AG20443 (cell line): Measurements from ENCODE around the gene PCDHB6.
"Not testable (repeated sequence)": the region's sequence is repeated elsewhere in the genome, so short reads cannot be mapped to it uniquely, and the experiment has no call there.

Experiments
- DNase-seq: peaks from one replicate; pipeline ENCODE4 v3.0.0; 2012; ENCODE audit warnings: low spot score, mixed read lengths

Gene PCDHB6

GRCh38 chr5:141172381-141173204, 22.7 kb downstream of the PCDHB6 start, which contains the start of gene PCDHB7:
Gene PCDHB7, plus strand, starts transcription at chr5:141172644. Its CDS starts 192 bp downstream, at chr5:141172836.
- DNase-seq: peak; percentile 49

GRCh38 chr5:141174291-141175104, 24.6 kb downstream of the PCDHB6 start:
- not testable (repeated sequence) for DNase-seq

GRCh38 chr5:141175933-141176332, 26.1 kb downstream of the PCDHB6 start:
- DNase-seq: no peak

GRCh38 chr5:141177577-141178191, 27.8 kb downstream of the PCDHB6 start, which contains the start of gene PCDHB8:
Gene PCDHB8, plus strand, starts transcription at chr5:141177790. Its CDS starts 245 bp downstream, at chr5:141178035.
- peak; percentile 53 for DNase-seq

GRCh38 chr5:141179371-141179770, 29.5 kb downstream of the PCDHB6 start:
- not testable (repeated sequence) for DNase-seq

GRCh38 chr5:141179876-141180275, 30.0 kb downstream of the PCDHB6 start:
- DNase-seq: not testable (repeated sequence)

GRCh38 chr5:141180313-141180712, 30.5 kb downstream of the PCDHB6 start:
- DNase-seq: no peak

GRCh38 chr5:141182248-141182647, 32.4 kb downstream of the PCDHB6 start, which contains the start of gene PCDHB16:
Gene PCDHB16, plus strand, starts transcription at chr5:141182387. Its CDS starts 173 bp downstream, at chr5:141182560.
- DNase-seq: peak; percentile 62

- DNase-seq: not testable (repeated sequence)
These were observed 34.4 kb downstream of the PCDHB6 start for GRCh38 chr5:141184117-141184855.

- DNase-seq: peak; percentile 43
These were observed 37.1 kb downstream of the PCDHB6 start, which contains the start of gene PCDHB9 for GRCh38 chr5:141186897-141187512. Gene PCDHB9, plus strand, starts transcription at chr5:141187161. Its CDS starts 158 bp downstream, at chr5:141187319.

GRCh38 chr5:141188682-141189081, 38.8 kb downstream of the PCDHB6 start:
- DNase-seq: not testable (repeated sequence)

- not testable (repeated sequence) for DNase-seq
These were observed 39.3 kb downstream of the PCDHB6 start for GRCh38 chr5:141189131-141189530.

GRCh38 chr5:141192110-141192725, 42.4 kb downstream of the PCDHB6 start, which contains the start of gene PCDHB10:
Gene PCDHB10, plus strand, starts transcription at chr5:141192353. Its CDS starts 200 bp downstream, at chr5:141192553.
- peak; percentile 43 for DNase-seq

GRCh38 chr5:141194332-141194731, 44.5 kb downstream of the PCDHB6 start:
- DNase-seq: not testable (repeated sequence)

- no peak for DNase-seq
These were observed 46.5 kb downstream of the PCDHB6 start for GRCh38 chr5:141196363-141196762.

GRCh38 chr5:141199359-141200235, 49.7 kb downstream of the PCDHB6 start, which contains the start of gene PCDHB11:
Gene PCDHB11, plus strand, starts transcription at chr5:141199627. Its CDS starts 148 bp downstream, at chr5:141199775.
- DNase-seq: no peak

- not testable (repeated sequence) for DNase-seq
These were observed 51.3 kb downstream of the PCDHB6 start for GRCh38 chr5:141201126-141201525.

- DNase-seq: not testable (repeated sequence)
These were observed 51.8 kb downstream of the PCDHB6 start for GRCh38 chr5:141201646-141202045.
